IMR-90 (cell line): ENCODE data around the gene DMXL2.

Experiments
- CEBPB ChIP-seq: IDR thresholded peaks from 2 replicates; pipeline ENCODE4 v1.6.1; 2012; ENCODE audit warnings: low read depth, low read length, improper control_type of control experiment
- CTCF ChIP-seq: conservative IDR thresholded peaks from 2 replicates; pipeline ENCODE4 v1.5.1; 2012; ENCODE audit warnings: mild to moderate bottlenecking, low read depth, low read length, improper control_type of control experiment
- MAFK ChIP-seq: IDR thresholded peaks from 2 replicates; pipeline ENCODE4 v1.6.1; 2012; ENCODE audit warnings: low read depth, low read length, improper control_type of control experiment
- MXI1 ChIP-seq: IDR thresholded peaks from 2 replicates; pipeline ENCODE4 v1.6.1; 2012; ENCODE audit warnings: low read depth, mild to moderate bottlenecking, low read length, moderate library complexity, borderline replicate concordance
- POLR2A ChIP-seq: IDR thresholded peaks from 2 replicates; pipeline ENCODE4 v1.6.1; 2012; ENCODE audit warnings: mild to moderate bottlenecking, low read depth, low read length
- RCOR1 ChIP-seq: IDR thresholded peaks from 2 replicates; pipeline ENCODE4 v1.6.1; 2012; ENCODE audit warnings: mild to moderate bottlenecking, low read length, improper control_type of control experiment; ENCODE audit not compliant: insufficient replicate concordance
- RFX5 ChIP-seq: IDR thresholded peaks from 2 replicates; pipeline ENCODE4 v1.8.0; 2012; ENCODE audit warnings: low read depth, mild to moderate bottlenecking, low read length, moderate library complexity
- TF ChIP-seq, protein P1 (sequence below): fragments of 150-350 bp; IDR thresholded peaks from 2 replicates; pipeline ENCODE4 v1.6.1; 2016; ENCODE audit warnings: low read depth, mild to moderate bottlenecking, low read length, moderate library complexity, borderline replicate concordance

DNA sequence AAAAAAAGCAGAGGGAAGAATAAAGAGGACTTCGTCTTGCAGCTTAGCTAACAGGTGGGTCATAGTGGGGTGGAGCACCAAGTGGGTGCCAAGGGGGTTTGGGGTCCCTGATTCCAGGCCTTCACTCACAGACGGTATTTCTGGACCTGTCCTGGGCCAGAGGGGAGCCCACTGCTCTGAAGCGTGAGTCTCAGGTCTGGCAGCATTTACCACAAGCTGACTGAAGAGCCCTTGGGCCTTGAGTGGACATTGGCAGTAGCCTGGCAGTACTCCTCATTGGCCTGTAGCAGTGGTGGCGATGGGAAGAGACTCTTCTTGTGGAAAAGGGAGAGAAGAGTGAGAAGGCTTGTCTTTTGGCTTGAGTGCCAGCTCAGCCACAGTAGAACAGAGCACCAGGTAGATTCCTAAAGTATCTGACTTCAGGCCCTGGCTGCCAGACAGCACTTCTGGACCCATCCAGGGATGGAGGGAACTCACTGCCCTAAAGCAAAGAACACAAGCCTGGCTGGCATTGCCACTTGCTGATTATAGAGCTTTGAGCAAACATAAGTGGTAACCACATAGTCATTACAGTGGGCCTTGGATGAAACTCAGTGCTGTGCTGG lies 208.2 kb downstream of the DMXL2 start:
- TF ChIP-seq CTCF (no peak), MAFK (no peak), CEBPB (no peak), RCOR1 (no peak), POLR2A (no peak), RFX5 (no peak), MXI1 (no peak)
- TF ChIP-seq, protein P1, sequence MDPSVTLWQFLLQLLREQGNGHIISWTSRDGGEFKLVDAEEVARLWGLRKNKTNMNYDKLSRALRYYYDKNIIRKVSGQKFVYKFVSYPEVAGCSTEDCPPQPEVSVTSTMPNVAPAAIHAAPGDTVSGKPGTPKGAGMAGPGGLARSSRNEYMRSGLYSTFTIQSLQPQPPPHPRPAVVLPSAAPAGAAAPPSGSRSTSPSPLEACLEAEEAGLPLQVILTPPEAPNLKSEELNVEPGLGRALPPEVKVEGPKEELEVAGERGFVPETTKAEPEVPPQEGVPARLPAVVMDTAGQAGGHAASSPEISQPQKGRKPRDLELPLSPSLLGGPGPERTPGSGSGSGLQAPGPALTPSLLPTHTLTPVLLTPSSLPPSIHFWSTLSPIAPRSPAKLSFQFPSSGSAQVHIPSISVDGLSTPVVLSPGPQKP = no peak
